Liver (tissue), 9 donors: ENCODE measurements around the gene CARD9. TPM values are rescaled to one million over a fixed set of nuclear protein-coding genes. Genes with fewer than 3 reads are reported as not detected.
A peak's percentile ranks its signal among the peaks of the same experiment; 100 is the strongest.

Experiments
- DNase-seq: peaks from one replicate; pipeline ENCODE4 v3.0.0-alpha.2; 2017; ENCODE audit warnings: low spot score
- H3K27ac ChIP-seq, 2 donors: one replicate each; pipeline ENCODE4 v1.7.0; 2013; ENCODE audit warnings: inconsistent platforms in 2 of 2, low read length in 2 of 2, control low read depth in 1 of 2, low read depth in 1 of 2, mild to moderate bottlenecking in 1 of 2
- H3K27me3 ChIP-seq, 4 donors: one replicate each; pipeline versions ENCODE4 v1.6.1 to v1.7.0; 2013; ENCODE audit warnings: low read length in 3 of 4, inconsistent platforms in 1 of 4, mild to moderate bottlenecking in 1 of 4, moderate library complexity in 1 of 4; ENCODE audit not compliant: control insufficient read depth in 4 of 4, insufficient read depth in 4 of 4
- H3K36me3 ChIP-seq, 4 donors: one replicate each; pipeline versions ENCODE4 v1.6.1 to v1.7.0; 2013; ENCODE audit warnings: low read length in 3 of 4, mild to moderate bottlenecking in 3 of 4, low read depth in 1 of 4, moderate library complexity in 1 of 4; ENCODE audit not compliant: control insufficient read depth in 4 of 4, insufficient read depth in 3 of 4
- H3K4me1 ChIP-seq, 4 donors: one replicate each; pipeline versions ENCODE4 v1.6.1 to v1.7.0; 2013; ENCODE audit warnings: low read length in 3 of 4, mild to moderate bottlenecking in 3 of 4, moderate library complexity in 1 of 4; ENCODE audit not compliant: control insufficient read depth in 4 of 4, insufficient read depth in 4 of 4
- H3K4me3 ChIP-seq, 3 donors: one replicate each; pipeline versions ENCODE4 v1.6.1 to v1.7.0; 2013; ENCODE audit warnings: low read length in 3 of 3, control low read depth in 1 of 3, low read depth in 1 of 3, mild to moderate bottlenecking in 1 of 3
- H3K9ac ChIP-seq, 2 donors: one replicate each; pipeline ENCODE4 v1.7.0; 2013; ENCODE audit warnings: low read length in 2 of 2, mild to moderate bottlenecking in 2 of 2, moderate library complexity in 2 of 2, control low read depth in 1 of 2, low read depth in 1 of 2
- H3K9me3 ChIP-seq, 4 donors: one replicate each; pipeline versions ENCODE4 v1.6.1 to v1.7.0; 2013; ENCODE audit warnings: low read length in 3 of 4; ENCODE audit not compliant: control insufficient read depth in 4 of 4
- ATF3 ChIP-seq: IDR thresholded peaks from 2 replicates; pipeline ENCODE4 v1.6.1; 2016; ENCODE audit warnings: antibody characterized with exemption
- CTCF ChIP-seq: fragments of 150-350 bp; IDR thresholded peaks from 2 replicates; pipeline ENCODE4 v1.5.1; 2017; ENCODE audit warnings: improper control_type of control experiment, low read depth, low read length; ENCODE audit not compliant: missing input control
- EGR1 ChIP-seq, 2 donors: IDR thresholded peaks; 2 replicates each; pipeline ENCODE4 v1.6.1; 2016 to 2018; ENCODE audit warnings: antibody characterized with exemption in 2 of 2, low read depth in 2 of 2
- FOXA1 ChIP-seq: IDR thresholded peaks from 2 replicates; pipeline ENCODE4 v1.6.1; 2016; ENCODE audit warnings: antibody characterized with exemption
- FOXA2 ChIP-seq: IDR thresholded peaks from 2 replicates; pipeline ENCODE4 v1.6.1; 2016; ENCODE audit warnings: antibody characterized with exemption
- GABPA ChIP-seq, 2 donors: IDR thresholded peaks in 1 of 2; conservative IDR thresholded peaks in 1 of 2; 2 replicates each; pipeline ENCODE4 v1.6.1; 2016; ENCODE audit warnings: antibody characterized with exemption in 2 of 2, mild to moderate bottlenecking in 1 of 2, moderate library complexity in 1 of 2
- HNF4A ChIP-seq, 2 donors: conservative IDR thresholded peaks; 2 replicates each; pipeline ENCODE4 v1.6.1; 2016; ENCODE audit warnings: antibody characterized with exemption in 2 of 2, mild to moderate bottlenecking in 2 of 2
- HNF4G ChIP-seq: IDR thresholded peaks from 2 replicates; pipeline ENCODE4 v1.6.1; 2016; ENCODE audit warnings: antibody characterized with exemption
- JUND ChIP-seq, 2 donors: IDR thresholded peaks; 2 replicates each; pipeline ENCODE4 v1.6.1; 2016; ENCODE audit warnings: antibody characterized with exemption in 2 of 2
- MAX ChIP-seq: IDR thresholded peaks from 2 replicates; pipeline ENCODE4 v1.6.1; 2016; ENCODE audit warnings: antibody characterized with exemption
- RXRA ChIP-seq, 2 donors: IDR thresholded peaks; 2 replicates each; pipeline ENCODE4 v1.6.1; 2017 to 2018; ENCODE audit warnings: antibody characterized with exemption in 2 of 2, mild to moderate bottlenecking in 1 of 2
- SP1 ChIP-seq: IDR thresholded peaks from 2 replicates; pipeline ENCODE4 v1.6.1; 2018; ENCODE audit warnings: antibody characterized with exemption, mild to moderate bottlenecking
- TAF1 ChIP-seq: conservative IDR thresholded peaks from 2 replicates; pipeline ENCODE4 v1.6.1; 2016; ENCODE audit warnings: antibody characterized with exemption, mild to moderate bottlenecking
- YY1 ChIP-seq: IDR thresholded peaks from 2 replicates; pipeline ENCODE4 v1.6.1; 2016; ENCODE audit warnings: antibody characterized with exemption, mild to moderate bottlenecking
- ZBTB33 ChIP-seq: IDR thresholded peaks from 2 replicates; pipeline ENCODE4 v1.6.1; 2016; ENCODE audit warnings: antibody characterized with exemption
- WGBS: extraction: QIAGEN DNeasy Blood & Tissue Kit; methylation state at CpG from one replicate; pipeline ENCODE4 v1.1.7; 2013; 5-methylcytosine and 5-hydroxymethylcytosine counted together
- polyA plus RNA-seq, 2 donors: library from polyadenylated mRNA; stranded (reverse) in 1 of 2; unstranded in 1 of 2; fragments of 200-250 nt in 1 of 2; fragments of >200 nt in 1 of 2; fragmentation: Nextera tagmentation in 1 of 2; extraction: Ambion mirVana in 1 of 2; gene quantifications; one replicate each; pipeline versions ENCODE4 v1.2.1 to v1.2.3, GENCODE V29; 2013 to 2015
- total RNA-seq, 2 donors: library from RNA; depleted of rRNA; stranded (reverse); fragments of >200 nt; gene quantifications; one replicate each; pipeline ENCODE4 v1.2.3, GENCODE V29; 2014
- donor health status: healthy.
- donor health status: healthy.
- donor health status: healthy.
- donor health status: healthy.
- donor health status: healthy.

The CARD9 gene
- total and polyA plus RNA-seq, 4 donors: 0.25 to 5.3 (median 2.2) TPM

- Histone ChIP-seq H3K4me3 (no peak overlapping the region), H3K9ac (no peak overlapping the region), H3K27ac (no peak overlapping the region), H3K9me3 (no peaks in the 10 kb centered on the region), H3K27me3 (no peaks in the 10 kb centered on the region), H3K4me1 (peaks cover 10 to 53% (median 38%) of the 10 kb centered on the region in 4 donors), H3K36me3 (peaks cover 0 to 30% (median 13%) of the 10 kb centered on the region in 4 donors)
- whole genome bisulfite sequencing: 83% methylated on average over 6 of the region's 6 CpGs
- TF ChIP-seq FOXA2: no peak
- TF ChIP-seq RXRA (IDR thresholded peaks at IDR 0.05): no peak
- TF ChIP-seq JUND (IDR thresholded peaks at IDR 0.05): no peak
- no peak for TF ChIP-seq TAF1
- TF ChIP-seq YY1: no peak
- TF ChIP-seq MAX: no peak
- TF ChIP-seq HNF4G: no peak
- TF ChIP-seq FOXA1: no peak
- TF ChIP-seq EGR1 (IDR thresholded peaks at IDR 0.05; ENCODE audit: low read depth in 2 of 2): no peak
- TF ChIP-seq ZBTB33: no peak
- no peak for DNase-seq
Observed at GRCh38 chr9:136397643-136398042, 24.2 kb upstream of the CARD9 start.

GRCh38 chr9:136396219-136396515 lies 22.7 kb upstream of the CARD9 start:
- Histone ChIP-seq H3K4me3 (no peak overlapping the region), H3K4me1 (peaks cover 10 to 53% (median 38%) of the 10 kb centered on the region in 4 donors), H3K9ac (peak overlapping the region in 1 of 2 donors; percentile 71), H3K36me3 (peaks cover 0 to 35% (median 17%) of the 10 kb centered on the region in 4 donors), H3K27me3 (no peaks in the 10 kb centered on the region), H3K9me3 (no peaks in the 10 kb centered on the region), H3K27ac (peak overlapping the region; percentile 78 to 84)
- DNase-seq: no peak
- WGBS: 34% methylated on average over 4 of the region's 4 CpGs
- TF ChIP-seq HNF4A (conservative IDR thresholded peaks at IDR 0.05) (peak in 1 of 2 donors; percentile 29), FOXA2 (no peak), EGR1 (IDR thresholded peaks at IDR 0.05; ENCODE audit: low read depth in 2 of 2) (peak in 1 of 2 donors; percentile 68)

- Histone ChIP-seq H3K4me1 (peaks cover 10 to 52% (median 38%) of the 10 kb centered on the region in 4 donors), H3K4me3 (no peak overlapping the region), H3K9me3 (no peaks in the 10 kb centered on the region), H3K9ac (peak overlapping the region in 1 of 2 donors; percentile 2), H3K36me3 (peaks cover 0 to 36% (median 17%) of the 10 kb centered on the region in 4 donors), H3K27me3 (no peaks in the 10 kb centered on the region), H3K27ac (peak overlapping the region; percentile 78 to 84)
- 45% methylated on average over 26 of the region's 26 CpGs for WGBS
- DNase-seq: no peak
- no peak for TF ChIP-seq ATF3
- peak in 1 of 2 donors; percentile 79 for TF ChIP-seq GABPA (IDR thresholded peaks at IDR 0.05 in 1 of 2, conservative IDR thresholded peaks at IDR 0.05 in 1 of 2)
- TF ChIP-seq FOXA2: peak; percentile 31
- peak in 1 of 2 donors; percentile 47 for TF ChIP-seq JUND (IDR thresholded peaks at IDR 0.05)
- peak; percentile 78 for TF ChIP-seq YY1
- TF ChIP-seq HNF4A (conservative IDR thresholded peaks at IDR 0.05): peak; percentile 88 to 97
- TF ChIP-seq SP1: peak; percentile 83
- no peak for TF ChIP-seq HNF4G
- TF ChIP-seq CTCF: no peak
- TF ChIP-seq ZBTB33: no peak
- TF ChIP-seq RXRA (IDR thresholded peaks at IDR 0.05): peak; percentile 76 to 89
- peak; percentile 80 for TF ChIP-seq MAX
Observed at GRCh38 chr9:136395345-136396218, 22.1 kb upstream of the CARD9 start.
